Measurements from ENCODE around the gene GNPDA2.
"Not testable (repeated sequence)": the region's sequence is repeated elsewhere in the genome, so short reads cannot be mapped to it uniquely, and the experiment has no call there.

Gene GNPDA2

GRCh38 chr4:44726038-44726871, at the start of gene GNPDA2:
GNPDA2 (minus strand) TSS chr4:44726556; CDS start chr4:44722207, 4,349 bp downstream.
- in situ Hi-C loops (cut with MboI; ENCODE audit: low sequenced_read_pairs), result no loop called here

- in situ Hi-C loops (cut with MboI; ENCODE audit: low sequenced_read_pairs), result no loop called here
Observed at GRCh38 chr4:44772340-44772739, 46.0 kb upstream of the GNPDA2 start.

- in situ Hi-C loops (cut with MboI; ENCODE audit: low sequenced_read_pairs), result no loop called here
Observed at GRCh38 chr4:44771789-44772188, 45.4 kb upstream of the GNPDA2 start.

GRCh38 chr4:44766453-44766852, 40.1 kb upstream of the GNPDA2 start:
- in situ Hi-C loops (cut with MboI; ENCODE audit: low sequenced_read_pairs), result no loop called here

GRCh38 chr4:44765116-44765515, 38.8 kb upstream of the GNPDA2 start:
- in situ Hi-C loops (cut with MboI; ENCODE audit: low sequenced_read_pairs), result no loop called here

- in situ Hi-C loops (cut with MboI; ENCODE audit: low sequenced_read_pairs), result no loop called here
Observed at GRCh38 chr4:44761306-44761705, 35.0 kb upstream of the GNPDA2 start.

GRCh38 chr4:44760142-44760898, 34.0 kb upstream of the GNPDA2 start:
- in situ Hi-C loops (cut with MboI; ENCODE audit: low sequenced_read_pairs), result no loop called here

- in situ Hi-C loops (cut with MboI; ENCODE audit: low sequenced_read_pairs), result no loop called here
Observed at GRCh38 chr4:44756559-44756958, 30.2 kb upstream of the GNPDA2 start.

- in situ Hi-C loops (cut with MboI; ENCODE audit: low sequenced_read_pairs), result no loop called here
Observed at GRCh38 chr4:44740201-44740600, 13.8 kb upstream of the GNPDA2 start.

- in situ Hi-C loops (cut with MboI; ENCODE audit: low sequenced_read_pairs), result no loop called here
Observed at GRCh38 chr4:44738615-44739014, 12.3 kb upstream of the GNPDA2 start.

- in situ Hi-C loops (cut with MboI; ENCODE audit: low sequenced_read_pairs), result no loop called here
Observed at GRCh38 chr4:44736900-44737299, 10.5 kb upstream of the GNPDA2 start.

- in situ Hi-C loops (cut with MboI; ENCODE audit: low sequenced_read_pairs), result not testable (repeated sequence)
Observed at GRCh38 chr4:44728694-44729093, 2.3 kb upstream of the GNPDA2 start.

- in situ Hi-C loops (cut with MboI; ENCODE audit: low sequenced_read_pairs), result no loop called here
Observed at GRCh38 chr4:44727471-44727870, 1.1 kb upstream of the GNPDA2 start.

- in situ Hi-C loops (cut with MboI; ENCODE audit: low sequenced_read_pairs), result no loop called here
Observed at GRCh38 chr4:44725726-44726037, 674 bp downstream of the GNPDA2 start.

GRCh38 chr4:44725166-44725565, 1.2 kb downstream of the GNPDA2 start:
- in situ Hi-C loops (cut with MboI; ENCODE audit: low sequenced_read_pairs), result no loop called here

GRCh38 chr4:44722001-44722400, 4.4 kb downstream of the GNPDA2 start:
- in situ Hi-C loops (cut with MboI; ENCODE audit: low sequenced_read_pairs), result no loop called here

GRCh38 chr4:44720371-44720770, 6.0 kb downstream of the GNPDA2 start:
- in situ Hi-C loops (cut with MboI; ENCODE audit: low sequenced_read_pairs), result no loop called here

- in situ Hi-C loops (cut with MboI; ENCODE audit: low sequenced_read_pairs), result no loop called here
Observed at GRCh38 chr4:44716597-44716996, 9.8 kb downstream of the GNPDA2 start.

GRCh38 chr4:44713125-44713524, 13.2 kb downstream of the GNPDA2 start:
- in situ Hi-C loops (cut with MboI; ENCODE audit: low sequenced_read_pairs), result no loop called here

GRCh38 chr4:44704673-44705072, 21.7 kb downstream of the GNPDA2 start:
- in situ Hi-C loops (cut with MboI; ENCODE audit: low sequenced_read_pairs), result no loop called here

GRCh38 chr4:44701037-44701436, 25.3 kb downstream of the GNPDA2 start:
- in situ Hi-C loops (cut with MboI; ENCODE audit: low sequenced_read_pairs), result no loop called here

GRCh38 chr4:44700427-44700826, 25.9 kb downstream of the GNPDA2 start:
- in situ Hi-C loops (cut with MboI; ENCODE audit: low sequenced_read_pairs), result no loop called here

Measured in HL-60/S4 treated with retinoic acid at 250 ng/mL for 4 days and 3 days (cell line).